NCI-H2171 treated with DMSO at 0.1 percent for 48 hours (cell line): Measurements from ENCODE around the gene HABP4.
A peak's percentile ranks its signal among the peaks of the same experiment; 100 is the strongest.

ENCODE experiments used
- DNase-seq: peaks from one replicate; lab custom pipeline; 2025; lab: John Stamatoyannopoulos, UW

Gene HABP4

GRCh38 chr9:96449845-96450612 lies at the start of gene HABP4:
HABP4 (plus strand) TSS chr9:96450169; CDS start chr9:96450280, 111 bp downstream.
- DNase-seq, result peak; percentile 93

GRCh38 chr9:96408409-96409280 lies 41.3 kb upstream of the HABP4 start:
- no peak for DNase-seq

GRCh38 chr9:96411129-96411838 lies 38.7 kb upstream of the HABP4 start:
- DNase-seq, result no peak

- no peak for DNase-seq
Measured at GRCh38 chr9:96412174-96412913, 37.6 kb upstream of the HABP4 start.

- peak; percentile 73 for DNase-seq
Measured at GRCh38 chr9:96413302-96414221, 36.4 kb upstream of the HABP4 start.

GRCh38 chr9:96417051-96417586 lies 32.9 kb upstream of the HABP4 start:
- peak; percentile 82 for DNase-seq

GRCh38 chr9:96417661-96418082 lies 32.3 kb upstream of the HABP4 start:
- DNase-seq, result no peak

GRCh38 chr9:96418083-96418919 lies 31.7 kb upstream of the HABP4 start, which contains the start of gene ZNF367:
ZNF367 (minus strand) TSS chr9:96418370; CDS start chr9:96418032, 338 bp downstream.
- DNase-seq, result peak; percentile 97

- DNase-seq, result peak; percentile 70
Measured at GRCh38 chr9:96418920-96419690, 30.9 kb upstream of the HABP4 start.

GRCh38 chr9:96419691-96419969 lies 30.3 kb upstream of the HABP4 start:
- DNase-seq, result no peak

GRCh38 chr9:96420468-96421219 lies 29.3 kb upstream of the HABP4 start:
- DNase-seq, result no peak

- no peak for DNase-seq
Measured at GRCh38 chr9:96423322-96423984, 26.5 kb upstream of the HABP4 start.

- DNase-seq, result no peak
Measured at GRCh38 chr9:96423985-96424336, 26.0 kb upstream of the HABP4 start.

GRCh38 chr9:96425500-96426169 lies 24.3 kb upstream of the HABP4 start:
- no peak for DNase-seq

- no peak for DNase-seq
Measured at GRCh38 chr9:96429732-96430131, 20.2 kb upstream of the HABP4 start.

- DNase-seq, result no peak
Measured at GRCh38 chr9:96430377-96430776, 19.6 kb upstream of the HABP4 start.

- no peak for DNase-seq
Measured at GRCh38 chr9:96435345-96435744, 14.6 kb upstream of the HABP4 start.
